ENCODE results near the gene GALNS. TPM values are rescaled to one million over a fixed set of nuclear protein-coding genes. Genes with fewer than 3 reads are reported as not detected.
A peak's percentile ranks its signal among the peaks of the same experiment; 100 is the strongest.

Gene GALNS
- total RNA-seq, 1 donor from 2014 or later, result 15.5 TPM

- DNase-seq, result peak; percentile 61
- peaks cover 83% of the 10 kb centered on the region for H3K4me1 ChIP-seq
- H3K9me3 ChIP-seq (replicated peaks), result no peaks in the 10 kb centered on the region
- TF ChIP-seq CTCF (IDR thresholded peaks at IDR 0.05; ENCODE audit: borderline replicate concordance), result no peak
- H3K4me3 ChIP-seq, result peak overlapping the region; percentile 43
- intact Hi-C loops (cut with micrococcal nuclease), result no loop called here
- peak overlapping the region; percentile 60 for H3K27ac ChIP-seq (replicated peaks)
- H3K27me3 ChIP-seq (ENCODE audit: low read depth), result no peaks in the 10 kb centered on the region
- H3K36me3 ChIP-seq, result no peaks in the 10 kb centered on the region
Measured at GRCh38 chr16:88770461-88771293, 86.1 kb downstream of the GALNS start.

- Histone ChIP-seq H3K27me3 (ENCODE audit: low read depth) (no peaks in the 10 kb centered on the region), H3K36me3 (no peaks in the 10 kb centered on the region), H3K27ac (replicated peaks) (peak overlapping the region; percentile 60), H3K4me3 (peak overlapping the region; percentile 43), H3K4me1 (peaks cover 78% of the 10 kb centered on the region), H3K9me3 (replicated peaks) (no peaks in the 10 kb centered on the region)
- no peak for TF ChIP-seq CTCF (IDR thresholded peaks at IDR 0.05; ENCODE audit: borderline replicate concordance)
- no peak for DNase-seq
- intact Hi-C loops (cut with micrococcal nuclease), result no loop called here
Measured at GRCh38 chr16:88769617-88770460, 86.9 kb downstream of the GALNS start.

- no peaks in the 10 kb centered on the region for H3K27me3 ChIP-seq (ENCODE audit: low read depth)
- H3K36me3 ChIP-seq, result no peaks in the 10 kb centered on the region
- H3K4me1 ChIP-seq, result peaks cover 66% of the 10 kb centered on the region
- peak overlapping the region; percentile 5 for H3K4me3 ChIP-seq
- H3K27ac ChIP-seq (replicated peaks), result no peak overlapping the region
- no peak for TF ChIP-seq CTCF (IDR thresholded peaks at IDR 0.05; ENCODE audit: borderline replicate concordance)
- no peak for DNase-seq
- intact Hi-C loops (cut with micrococcal nuclease), result no loop called here
- no peaks in the 10 kb centered on the region for H3K9me3 ChIP-seq (replicated peaks)
Measured at GRCh38 chr16:88768071-88768783, 88.5 kb downstream of the GALNS start.

GRCh38 chr16:88767546-88768070 is 89.1 kb downstream of the GALNS start:
- Histone ChIP-seq H3K27me3 (ENCODE audit: low read depth) (no peaks in the 10 kb centered on the region), H3K9me3 (replicated peaks) (no peaks in the 10 kb centered on the region), H3K36me3 (no peaks in the 10 kb centered on the region), H3K4me3 (no peak overlapping the region), H3K4me1 (peaks cover 61% of the 10 kb centered on the region), H3K27ac (replicated peaks) (no peak overlapping the region)
- no peak for DNase-seq
- no peak for TF ChIP-seq CTCF (IDR thresholded peaks at IDR 0.05; ENCODE audit: borderline replicate concordance)
- intact Hi-C loops (cut with micrococcal nuclease), result no loop called here

- no peaks in the 10 kb centered on the region for H3K27me3 ChIP-seq (ENCODE audit: low read depth)
- H3K4me1 ChIP-seq, result peaks cover 61% of the 10 kb centered on the region
- H3K27ac ChIP-seq (replicated peaks), result no peak overlapping the region
- H3K4me3 ChIP-seq, result no peak overlapping the region
- intact Hi-C loops (cut with micrococcal nuclease), result no loop called here
- no peak for TF ChIP-seq CTCF (IDR thresholded peaks at IDR 0.05; ENCODE audit: borderline replicate concordance)
- no peak for DNase-seq
- H3K36me3 ChIP-seq, result no peaks in the 10 kb centered on the region
- H3K9me3 ChIP-seq (replicated peaks), result no peaks in the 10 kb centered on the region
Measured at GRCh38 chr16:88766975-88767374, 89.8 kb downstream of the GALNS start.

Data from left ventricle myocardium inferior (tissue), 1 donor.